HG03095 (cell line): ENCODE results near the gene RAB1A.
"Not testable (repeated sequence)": the region's sequence is repeated elsewhere in the genome, so short reads cannot be mapped to it uniquely, and the experiment has no call there.

ENCODE experiments used
- ATAC-seq: cut with Tn5 transposase; IDR thresholded peaks from one replicate; pipeline ENCODE4 v1.9.1; 2021; ENCODE audit warnings: moderate library complexity; ENCODE audit not compliant: unreplicated experiment

RAB1A gene

DNA sequence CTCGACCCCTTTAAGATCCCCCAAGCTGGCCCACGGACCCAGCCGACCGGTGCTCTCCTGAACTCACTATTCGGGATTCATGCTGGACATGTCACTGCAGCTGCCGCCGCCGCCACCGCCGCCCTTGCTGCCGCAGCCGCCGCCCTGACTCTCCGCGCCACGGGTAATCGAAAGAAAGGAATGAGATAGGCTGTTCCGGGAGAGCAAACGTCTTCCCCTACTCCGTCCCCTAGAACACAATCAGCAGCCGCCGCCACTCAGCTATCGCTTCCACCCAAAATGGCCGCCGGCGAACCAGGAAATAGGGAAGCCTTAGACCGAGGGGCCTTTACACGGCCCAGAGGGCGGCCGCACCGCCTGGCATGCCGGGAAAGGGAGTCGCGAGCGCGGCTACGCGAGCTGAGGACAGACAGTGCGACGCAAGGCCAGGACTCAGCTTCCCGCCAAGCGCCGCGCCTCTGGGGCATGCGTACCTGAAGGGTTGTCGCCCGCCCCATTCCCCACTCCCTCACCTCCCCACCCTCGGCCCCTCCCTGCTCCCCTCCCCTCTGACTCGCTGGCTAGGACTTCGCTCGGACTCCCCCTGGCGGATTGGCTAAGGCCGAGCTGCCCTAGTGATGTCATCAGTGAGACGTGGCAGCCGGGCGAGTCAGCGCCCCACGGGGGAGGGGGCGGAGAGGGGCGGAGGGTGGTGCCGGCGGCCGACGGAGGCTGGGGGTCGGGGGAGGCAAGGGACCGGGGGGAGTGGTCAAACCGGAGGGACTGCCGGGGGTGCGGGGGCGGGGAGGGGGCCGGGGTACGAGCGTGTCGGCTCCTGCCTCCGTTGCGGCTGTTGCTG, at the start of gene RAB1A:
Gene RAB1A, minus strand, starts transcription at position 281 of the 838 bp plus-strand sequence. Its CDS starts 191 bp downstream, at position 90.
- peak; percentile 95 for ATAC-seq

DNA sequence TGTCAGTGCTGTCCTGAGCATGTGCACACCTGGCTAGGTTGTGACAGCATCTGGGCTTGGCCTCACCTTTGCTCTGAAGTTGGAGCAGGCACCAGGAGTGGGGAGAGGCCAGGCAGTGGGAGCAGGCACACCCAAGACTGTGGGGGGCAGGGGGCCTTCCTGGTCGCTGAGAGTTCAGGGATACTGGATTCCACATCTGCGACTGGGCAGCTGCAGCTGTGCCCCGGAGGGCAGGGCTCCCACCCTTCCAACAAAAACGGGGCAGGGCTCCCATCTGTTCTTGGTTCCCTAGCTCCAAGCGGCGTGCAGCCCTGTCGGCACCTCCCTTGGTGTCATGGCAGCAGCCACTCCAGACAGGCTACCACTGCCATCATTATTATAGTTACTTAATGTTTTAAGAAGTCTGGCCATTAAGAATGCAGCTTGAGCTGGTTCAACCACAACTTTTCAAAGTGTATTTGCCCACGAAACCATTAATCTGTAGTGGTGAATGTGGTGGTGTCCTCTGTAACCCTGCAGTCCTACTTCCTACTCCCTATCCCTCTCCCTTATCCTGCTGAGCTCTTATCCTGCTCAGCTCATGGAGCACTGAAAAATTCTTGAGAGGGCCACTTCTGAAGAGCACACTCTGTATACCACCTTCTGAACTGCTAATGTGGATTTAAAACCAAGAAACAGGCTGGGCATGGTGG, 48.0 kb upstream of the RAB1A start:
- ATAC-seq: no peak

DNA sequence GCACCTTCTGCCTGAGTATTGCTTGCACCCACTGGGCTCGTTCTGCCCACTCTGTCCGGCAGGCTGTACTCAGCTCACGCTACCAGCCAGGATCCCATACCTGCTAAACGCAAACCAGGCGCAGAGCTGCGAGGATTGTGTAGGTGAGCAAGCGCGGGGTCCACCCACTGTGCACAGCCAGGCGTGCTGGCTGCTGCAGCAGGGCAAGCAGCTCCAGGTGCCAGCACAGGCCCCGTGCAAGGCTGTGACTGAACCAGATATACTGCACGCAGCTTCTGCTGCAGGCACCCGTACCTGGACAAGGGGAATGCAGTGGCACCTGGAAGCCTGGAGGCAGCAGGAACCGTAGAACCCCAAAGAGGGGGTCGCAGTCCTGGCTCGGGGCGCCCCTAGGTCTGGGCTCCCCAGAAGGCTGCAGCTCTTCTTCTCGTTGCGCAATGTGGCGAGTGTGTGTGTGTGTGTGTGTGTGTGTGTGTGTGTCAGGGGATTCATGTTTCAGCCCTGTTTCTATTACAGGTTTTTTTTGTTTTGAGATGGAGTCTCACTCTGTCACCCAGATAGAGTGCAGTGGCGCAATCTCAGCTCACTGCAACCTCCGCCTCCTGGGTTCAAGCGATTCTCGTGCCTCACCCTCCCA, 46.1 kb upstream of the RAB1A start:
- ATAC-seq: no peak

DNA sequence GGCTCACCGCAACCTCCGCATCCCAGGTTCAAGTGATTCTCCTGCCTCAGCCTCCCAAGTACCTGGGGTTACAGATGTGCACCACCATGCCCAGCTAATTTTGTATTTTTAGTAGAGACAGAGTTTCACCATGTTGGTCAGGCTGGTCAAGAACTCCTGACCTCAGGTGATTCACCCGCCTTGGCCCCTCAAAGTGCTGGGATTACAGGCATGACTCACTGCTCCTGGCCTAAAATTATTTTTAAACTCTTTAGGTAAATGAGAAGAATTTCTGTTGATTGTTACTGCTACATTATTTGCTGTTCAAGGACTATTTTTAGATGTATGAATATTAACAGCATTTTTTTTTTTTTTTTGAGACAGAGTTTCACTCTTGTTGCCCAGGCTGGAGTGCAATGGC, 44.1 kb upstream of the RAB1A start:
- ATAC-seq: not testable (repeated sequence)

DNA sequence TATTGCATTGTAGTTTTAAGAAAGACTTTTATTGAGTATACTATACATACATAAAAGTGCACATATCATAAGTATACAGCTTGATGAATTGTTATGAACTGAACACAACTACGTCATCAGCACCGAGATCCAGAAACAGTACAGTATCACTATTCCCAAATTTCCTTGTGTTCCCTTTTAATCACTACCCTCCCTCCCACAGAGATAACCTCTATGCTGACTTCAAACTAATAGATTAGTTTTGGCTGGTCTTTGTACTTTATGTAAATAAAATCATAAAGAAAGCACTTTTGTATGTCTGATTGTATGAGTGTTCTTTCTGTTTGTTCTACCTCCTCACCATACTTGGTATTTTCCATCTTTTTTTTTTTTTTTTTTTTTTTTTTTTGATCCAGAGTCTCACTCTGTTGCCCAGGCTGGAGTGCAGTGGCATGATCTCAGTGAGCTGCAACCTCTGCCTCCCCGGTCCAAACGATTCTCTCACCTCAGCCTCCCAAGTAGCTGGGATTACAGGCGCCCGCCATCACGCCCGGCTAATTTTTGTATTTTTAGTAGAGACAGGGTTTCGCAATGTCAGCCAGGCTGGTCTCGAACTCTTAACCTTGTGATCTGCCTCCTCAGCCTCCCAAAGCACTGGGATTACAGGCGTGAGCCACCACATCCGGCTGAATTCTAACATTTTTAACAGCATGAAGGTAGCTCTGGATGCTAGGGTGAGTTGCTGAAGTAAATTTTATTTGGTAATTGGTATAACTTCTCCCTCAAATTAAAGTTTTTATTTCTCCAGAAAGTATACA, 43.3 kb upstream of the RAB1A start:
- ATAC-seq: no peak

DNA sequence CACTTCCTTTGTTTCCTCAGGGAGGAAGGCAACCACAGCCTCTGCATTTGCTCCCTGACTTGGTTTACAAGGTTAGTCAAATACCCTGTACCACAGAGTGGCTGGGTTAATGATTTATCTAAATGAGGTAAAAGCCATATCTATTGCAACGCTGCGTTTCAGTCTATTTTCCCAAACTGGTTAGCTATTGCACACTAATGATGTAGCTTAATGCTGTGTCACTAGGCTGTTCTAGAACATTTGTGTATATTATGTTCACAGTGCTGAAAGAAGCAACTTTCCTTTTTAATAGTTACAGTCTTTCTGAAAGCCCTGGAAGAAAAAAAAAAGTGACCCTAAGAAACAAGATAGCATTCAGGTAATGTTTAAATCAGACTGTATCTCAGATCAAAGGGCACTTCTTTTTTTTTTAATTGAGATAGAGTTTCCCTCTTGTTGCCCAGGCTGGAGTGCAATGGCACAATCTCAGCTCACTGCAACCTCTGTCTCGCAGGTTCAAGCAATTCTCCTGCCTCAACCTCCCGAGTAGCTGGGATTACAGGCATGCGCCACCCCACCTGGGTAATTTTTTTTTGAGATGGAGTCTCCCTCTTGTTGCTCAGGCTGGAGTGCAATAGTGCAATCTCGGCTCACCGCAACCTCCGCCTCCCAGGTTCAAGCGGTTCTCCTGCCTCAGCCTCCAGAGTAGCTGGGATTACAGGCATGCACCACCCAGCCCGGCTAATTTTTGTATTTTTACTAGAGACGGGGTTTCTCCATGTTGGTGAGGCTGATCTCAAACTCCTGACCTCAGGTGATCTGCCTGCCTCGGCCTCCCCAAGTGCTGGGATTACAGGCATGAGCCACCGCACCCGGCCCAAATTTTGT, 40.9 kb upstream of the RAB1A start:
- not testable (repeated sequence) for ATAC-seq

DNA sequence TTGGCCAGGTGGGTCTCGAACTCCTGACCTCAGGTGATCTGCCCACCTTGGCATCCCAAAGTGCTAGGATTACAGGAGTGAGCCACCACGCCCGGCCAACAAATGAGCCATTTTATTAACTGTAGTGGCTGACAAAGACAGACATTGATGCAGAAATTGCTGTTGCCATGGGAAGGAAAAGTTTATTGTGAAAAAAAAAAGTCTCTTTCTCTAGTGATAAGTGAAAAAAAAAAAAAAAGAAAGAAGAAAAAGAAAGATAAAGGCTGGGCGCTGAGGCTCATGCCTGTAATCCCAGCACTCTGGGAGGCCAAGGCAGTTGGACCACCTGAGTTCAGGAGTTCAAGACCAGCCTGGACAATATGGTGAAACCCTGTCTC, 39.8 kb upstream of the RAB1A start:
- ATAC-seq: no peak

DNA sequence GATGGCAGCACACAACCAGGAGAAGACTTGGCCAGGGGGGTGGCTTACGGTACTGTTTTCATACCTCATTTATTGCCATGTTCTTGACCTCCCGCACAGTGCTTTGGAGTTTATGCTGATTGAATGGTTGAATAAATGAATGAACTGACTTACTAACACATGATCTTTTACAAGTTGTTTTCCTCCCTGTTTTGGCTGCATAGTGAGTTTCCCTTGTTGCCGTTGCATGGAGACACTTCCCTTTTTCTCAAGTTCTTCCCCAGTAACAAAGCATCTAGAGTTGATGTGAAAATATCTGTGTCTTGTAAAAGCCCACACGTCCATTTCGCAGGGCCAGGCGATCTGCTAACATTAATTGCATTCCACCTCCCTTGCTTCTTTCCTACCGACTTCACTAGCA, 35.7 kb upstream of the RAB1A start:
- ATAC-seq: no peak

DNA sequence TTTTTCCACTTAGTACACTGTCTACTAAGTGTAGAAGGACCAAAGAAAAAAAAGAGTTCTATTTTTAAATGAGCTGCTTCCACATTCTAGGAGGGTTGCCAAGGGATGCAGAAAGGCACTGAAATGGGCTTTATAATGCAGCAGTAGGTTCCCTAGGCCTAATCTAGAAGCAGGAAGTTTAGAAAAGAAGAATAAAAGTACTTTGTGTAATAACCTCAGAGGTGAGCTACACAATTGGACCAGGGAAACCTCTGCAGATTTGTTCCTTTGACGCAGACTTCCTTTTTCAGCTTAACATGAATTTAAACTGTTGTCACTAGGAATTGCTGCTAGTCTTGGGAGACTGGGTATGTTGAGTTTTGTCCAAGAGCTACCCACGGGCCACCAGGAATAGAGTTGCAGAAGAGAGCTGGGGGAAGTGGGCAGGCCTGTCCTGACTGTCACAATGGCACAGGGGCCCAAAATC, 34.6 kb upstream of the RAB1A start:
- no peak for ATAC-seq

DNA sequence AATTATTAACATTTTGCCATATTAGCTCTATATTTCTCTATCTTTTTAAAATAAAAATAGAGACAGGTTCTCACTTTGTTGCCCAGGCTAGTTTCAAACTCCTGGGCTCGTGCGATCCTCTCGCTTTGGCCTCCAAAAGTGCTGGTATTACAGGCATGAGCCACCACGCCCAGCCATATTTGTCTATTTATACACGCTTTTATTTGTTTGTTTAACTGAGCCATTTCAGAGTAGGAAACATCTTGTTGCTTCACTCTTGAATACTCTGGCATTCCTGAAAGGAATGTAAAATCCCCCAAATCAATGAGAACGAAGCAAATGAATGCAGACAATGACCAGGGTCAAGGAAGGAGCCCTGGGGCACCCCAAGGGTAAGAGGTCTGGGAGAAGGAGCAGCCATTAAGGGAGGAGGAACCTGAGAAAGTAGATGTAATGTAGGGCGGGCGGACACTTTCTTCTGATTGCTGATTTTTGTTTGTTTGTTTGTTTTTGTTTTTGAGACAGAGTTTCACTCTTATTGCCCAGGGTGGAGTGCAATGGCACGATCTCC, 31.7 kb upstream of the RAB1A start:
- no peak for ATAC-seq

DNA sequence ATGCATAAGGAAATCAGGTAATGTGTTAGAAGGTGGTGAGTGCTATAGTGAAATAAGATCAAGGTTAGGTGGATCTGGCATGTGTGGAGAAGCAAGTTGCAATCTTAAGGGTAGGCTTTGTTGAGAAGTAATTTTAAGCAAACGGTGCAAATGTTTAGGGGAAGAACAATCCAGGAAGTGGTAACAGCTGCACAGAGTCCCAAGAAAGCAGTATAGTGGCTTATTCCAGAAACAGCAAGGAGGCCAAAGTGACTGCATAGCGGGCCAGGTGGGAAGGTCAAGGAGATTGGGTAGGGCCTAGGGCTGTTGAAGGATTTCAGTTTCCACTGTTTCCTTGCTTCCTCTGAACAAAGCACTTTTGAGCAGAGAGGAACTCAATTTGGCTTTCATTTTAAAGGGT, 30.0 kb upstream of the RAB1A start:
- no peak for ATAC-seq

DNA sequence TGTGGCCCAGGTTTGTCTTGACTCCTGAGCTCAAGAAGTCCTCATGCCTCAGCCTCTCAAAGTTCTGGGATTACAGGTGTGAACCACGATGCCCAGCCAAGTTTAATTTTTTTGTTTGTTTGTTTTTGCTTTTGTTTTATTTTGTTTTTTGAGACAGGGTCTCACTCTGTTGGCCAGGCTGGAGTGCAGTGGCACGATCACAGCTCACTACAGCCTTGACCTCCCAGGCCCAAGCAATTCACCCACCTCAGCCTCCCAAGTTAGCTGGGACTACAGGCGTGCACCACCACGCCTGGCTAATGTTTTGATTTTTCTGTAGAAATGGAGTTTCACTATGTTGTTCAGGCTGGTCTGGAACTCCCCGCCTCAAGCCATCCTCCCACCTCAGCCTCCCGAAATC, 29.4 kb upstream of the RAB1A start:
- no peak for ATAC-seq

DNA sequence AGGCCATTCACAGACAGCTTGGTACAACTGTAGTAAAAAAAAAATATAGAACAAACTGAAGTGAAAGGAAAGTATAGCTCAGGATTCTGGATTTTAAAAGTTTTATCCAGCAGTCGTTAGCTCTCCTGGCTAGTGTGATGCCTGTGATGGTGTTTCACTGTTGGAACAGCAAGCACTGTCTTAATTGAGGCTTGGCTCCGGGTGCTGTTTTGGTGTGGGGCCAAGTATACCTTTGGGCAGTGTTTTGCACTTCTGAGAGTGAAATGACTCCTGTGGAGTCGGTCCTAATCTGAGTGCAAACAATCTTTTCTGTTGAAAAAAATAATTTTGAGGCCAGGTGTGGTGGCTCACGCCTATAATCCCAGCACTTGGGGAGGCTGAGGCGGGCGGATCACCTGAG, 28.7 kb upstream of the RAB1A start:
- ATAC-seq: no peak

DNA sequence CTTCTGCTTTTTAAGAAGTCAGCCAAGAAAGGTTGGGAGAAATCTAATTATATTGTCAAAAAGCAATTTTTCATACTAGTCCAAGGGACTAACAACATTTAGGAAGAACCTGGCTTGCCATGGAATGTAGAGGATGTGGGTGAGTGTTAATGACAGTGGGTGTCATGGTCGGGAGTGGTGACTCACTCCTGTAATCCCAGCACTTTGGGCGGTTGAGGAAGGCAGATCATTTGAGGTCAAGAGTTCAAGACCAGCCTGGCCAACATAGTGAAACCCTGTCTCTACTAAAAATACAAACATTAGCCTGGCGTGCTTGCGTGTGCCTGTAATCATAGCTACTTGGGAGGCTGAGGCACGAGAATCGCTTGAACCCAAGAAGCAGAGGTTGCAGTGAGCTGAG, 27.9 kb upstream of the RAB1A start:
- not testable (repeated sequence) for ATAC-seq

DNA sequence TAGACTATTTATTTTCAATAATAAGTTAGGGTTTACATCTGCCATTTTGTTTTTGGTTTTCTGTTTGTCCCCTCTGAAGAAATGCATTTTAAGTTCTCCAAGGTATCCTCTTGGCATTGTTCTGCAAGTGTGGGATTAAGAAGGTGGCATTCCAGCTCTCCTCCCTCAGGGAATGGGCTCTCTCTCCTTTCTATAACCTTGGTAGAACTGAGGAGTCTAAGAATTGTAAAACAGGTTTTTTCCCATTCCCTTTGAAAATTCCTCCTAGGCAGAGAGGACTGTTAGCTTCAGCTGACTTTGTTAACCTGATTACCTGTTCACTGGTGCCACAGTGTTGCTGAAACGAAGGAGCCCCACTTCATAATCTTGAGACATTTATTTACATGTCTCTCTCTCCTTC, 26.1 kb upstream of the RAB1A start:
- no peak for ATAC-seq

DNA sequence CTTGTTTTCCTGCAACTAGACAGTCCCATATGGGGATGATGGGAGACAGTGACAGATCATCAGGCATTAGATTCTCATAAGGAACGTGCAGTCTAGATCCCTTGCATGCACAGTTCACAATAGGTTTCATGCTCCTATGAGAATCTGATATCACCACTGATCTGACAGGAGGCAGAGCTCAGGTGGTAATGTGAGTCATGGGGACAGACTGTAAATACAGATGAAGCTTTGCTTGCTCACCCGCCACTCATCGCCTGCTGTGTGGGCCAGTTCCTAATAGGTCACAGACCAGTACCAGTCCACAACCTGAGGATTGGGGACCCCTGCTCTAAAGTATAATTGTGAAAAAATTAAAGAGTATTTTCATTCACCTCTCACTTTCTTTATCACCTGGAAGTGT, 23.6 kb upstream of the RAB1A start:
- ATAC-seq: no peak

DNA sequence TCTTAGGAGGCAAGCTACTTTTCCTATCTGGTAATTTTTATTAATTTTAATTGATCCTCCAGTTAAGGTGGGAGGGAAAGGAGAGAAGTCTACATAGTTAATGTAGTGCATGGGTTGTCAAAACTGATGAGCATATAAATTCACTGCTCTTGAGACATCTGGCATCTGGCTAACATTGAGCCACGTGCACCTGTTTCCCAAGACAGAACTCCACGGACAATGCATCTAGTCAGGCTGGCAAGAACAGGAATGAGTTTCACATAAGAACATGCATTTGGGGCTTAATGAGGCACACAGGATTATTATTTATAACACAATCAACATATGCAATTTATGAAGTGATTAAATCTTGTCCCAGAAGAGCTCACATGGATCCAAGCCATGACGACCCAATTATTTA, 16.2 kb upstream of the RAB1A start:
- no peak for ATAC-seq

DNA sequence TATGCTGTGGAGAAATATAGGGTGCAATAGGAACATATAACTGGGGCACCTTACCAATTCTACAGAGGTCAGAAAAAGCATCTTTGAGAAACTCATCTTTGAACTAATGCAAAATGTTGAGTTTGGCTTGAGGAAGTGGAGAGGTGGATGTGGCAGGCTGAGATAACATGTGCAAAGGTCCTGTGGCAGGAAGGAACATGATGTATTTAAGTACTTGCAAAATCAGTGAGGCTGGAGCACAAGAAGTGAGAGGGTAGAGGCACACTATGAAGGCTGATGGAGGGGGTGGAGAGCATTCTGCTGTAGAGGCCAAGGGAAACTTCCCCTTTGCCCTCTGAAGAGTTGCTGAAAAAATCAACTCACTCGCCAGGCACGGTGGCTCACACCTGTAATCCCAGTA, 14.7 kb upstream of the RAB1A start:
- no peak for ATAC-seq

DNA sequence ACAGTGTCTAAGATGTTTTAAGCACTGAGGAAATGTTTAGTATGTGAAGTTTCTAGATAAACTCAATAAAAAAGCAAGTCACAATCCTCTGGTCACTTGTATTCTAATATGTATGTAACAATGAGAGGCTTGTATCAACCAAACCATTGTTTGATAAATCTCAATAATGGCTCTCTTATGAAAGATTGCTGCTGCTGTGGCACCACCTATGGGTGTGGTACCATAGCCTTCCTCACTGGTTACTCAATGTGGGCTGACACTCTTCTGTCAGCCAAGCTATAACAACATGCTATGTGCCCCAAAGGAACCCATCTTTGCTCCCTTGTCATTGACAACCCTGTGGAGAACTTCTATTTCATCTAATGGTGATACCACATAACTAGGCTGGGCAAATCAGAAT, 12.6 kb upstream of the RAB1A start:
- ATAC-seq: no peak
